Mesendoderm (in vitro differentiated cells): ENCODE data around the gene ATP2C2.
"Not testable (repeated sequence)": the region's sequence is repeated elsewhere in the genome, so short reads cannot be mapped to it uniquely, and the experiment has no call there.

Source experiments
- DNase-seq: peaks from one replicate; pipeline ENCODE4 v3.0.0; 2013
- H2AK5ac ChIP-seq: 2 replicates; pipeline ENCODE4 v1.6.1; 2013; ENCODE audit warnings: low read length, inconsistent platforms
- H2BK120ac ChIP-seq: 2 replicates; pipeline ENCODE4 v1.6.1; 2013; ENCODE audit warnings: low read depth, mild to moderate bottlenecking, low read length, moderate library complexity, mixed read lengths
- H2BK15ac ChIP-seq: replicated peaks from 2 replicates; pipeline ENCODE4 v1.6.1; 2013; ENCODE audit warnings: low read depth, mild to moderate bottlenecking, moderate library complexity
- H2BK5ac ChIP-seq: 2 replicates; pipeline ENCODE4 v1.6.1; 2013; ENCODE audit warnings: low read length, inconsistent platforms
- H3K18ac ChIP-seq: 2 replicates; pipeline ENCODE4 v1.6.1; 2013; ENCODE audit warnings: mild to moderate bottlenecking, low read length, mixed read lengths
- H3K23ac ChIP-seq: one replicate; pipeline ENCODE4 v1.6.1; 2013; ENCODE audit warnings: low read length
- H3K27ac ChIP-seq: 2 replicates; pipeline ENCODE4 v1.5.1; 2013; ENCODE audit warnings: low read depth, mild to moderate bottlenecking, inconsistent platforms, low read length, moderate library complexity
- H3K27me3 ChIP-seq: 2 replicates; pipeline ENCODE4 v1.6.1; 2013; ENCODE audit warnings: low read length, control low read depth, mild to moderate bottlenecking, inconsistent platforms; ENCODE audit not compliant: insufficient read depth, poor library complexity
- H3K36me3 ChIP-seq: 2 replicates; pipeline ENCODE4 v1.6.1; 2013; ENCODE audit warnings: low read length, inconsistent platforms; ENCODE audit not compliant: control insufficient read depth, insufficient read depth
- H3K4ac ChIP-seq: one replicate; pipeline ENCODE4 v1.6.1; 2013; ENCODE audit warnings: low read depth, mild to moderate bottlenecking, low read length, moderate library complexity
- H3K4me1 ChIP-seq: 2 replicates; pipeline ENCODE4 v1.6.1; 2013; ENCODE audit warnings: low read depth, low read length, inconsistent platforms; ENCODE audit not compliant: control insufficient read depth
- H3K4me2 ChIP-seq: 2 replicates; pipeline ENCODE4 v1.6.1; 2013; ENCODE audit warnings: low read length
- H3K4me3 ChIP-seq: 2 replicates; pipeline ENCODE4 v1.5.1; 2013; ENCODE audit warnings: mild to moderate bottlenecking, low read length
- H3K56ac ChIP-seq: one replicate; pipeline ENCODE4 v1.6.1; 2013; ENCODE audit warnings: low read length
- H3K79me1 ChIP-seq: 2 replicates; pipeline ENCODE4 v1.6.1; 2013; ENCODE audit warnings: low read length, inconsistent platforms
- H3K79me2 ChIP-seq: 2 replicates; pipeline ENCODE4 v1.6.1; 2013; ENCODE audit warnings: mild to moderate bottlenecking, low read length; ENCODE audit not compliant: control insufficient read depth, insufficient read depth
- H3K9ac ChIP-seq: 2 replicates; pipeline ENCODE4 v1.6.1; 2013; ENCODE audit warnings: low read length, inconsistent platforms
- H4K5ac ChIP-seq: one replicate; pipeline ENCODE4 v1.6.1; 2013; ENCODE audit warnings: low read length
- H4K8ac ChIP-seq: one replicate; pipeline ENCODE4 v1.6.1; 2013; ENCODE audit warnings: low read depth, mild to moderate bottlenecking, control low read depth, low read length, moderate library complexity
- WGBS: extraction: QIAGEN DNeasy Blood & Tissue Kit; methylation state at CpG from one replicate; pipeline ENCODE4 v1.1.7; 2013; ENCODE audit warnings: low lambda C conversion rate, missing lambda C conversion rate; ENCODE audit not compliant: insufficient coverage; ENCODE audit errors: extremely low coverage; 5-methylcytosine and 5-hydroxymethylcytosine counted together

ATP2C2 gene

DNA sequence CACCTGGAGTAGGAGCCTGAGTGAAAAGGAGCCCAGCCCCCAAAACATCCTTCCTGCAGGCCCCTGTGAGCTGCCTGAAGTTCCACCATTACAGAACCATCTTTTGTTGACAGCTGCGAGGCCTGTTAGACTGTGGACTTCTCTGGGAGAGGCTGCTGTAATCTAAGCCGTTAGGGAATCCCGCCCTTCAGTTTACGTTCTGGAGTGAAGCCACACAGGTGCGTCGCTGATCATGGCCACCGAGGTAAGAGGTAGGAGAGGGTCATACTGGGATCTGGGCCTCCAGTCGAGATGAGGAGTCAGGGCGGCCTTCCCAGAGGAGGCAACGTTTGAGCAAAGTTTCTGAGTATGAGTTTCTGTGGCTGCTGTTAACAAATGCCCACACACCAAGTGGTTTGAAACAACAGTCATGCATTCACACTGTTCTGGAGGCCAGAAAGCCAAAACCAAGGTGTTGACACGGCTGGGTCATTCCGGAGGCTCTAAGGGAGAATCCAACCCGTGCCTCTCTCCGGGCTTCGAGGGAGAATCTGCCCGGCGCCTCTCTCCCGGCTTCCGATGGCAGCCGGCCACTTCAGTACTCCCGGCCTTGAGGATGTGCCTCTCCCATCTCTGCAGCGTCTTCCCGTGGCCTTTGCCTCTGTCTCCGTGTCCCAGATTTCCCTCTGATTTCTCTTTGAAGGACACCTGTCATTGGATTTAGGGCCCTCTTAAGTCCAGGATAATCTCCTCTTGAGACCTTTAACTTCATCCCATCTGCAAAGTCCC, 26.6 kb upstream of the ATP2C2 start:
- Histone ChIP-seq H3K4me2 (no peak overlapping the region), H2AK5ac (no peak overlapping the region), H2BK120ac (no peak overlapping the region), H4K5ac (no peak overlapping the region), H3K9ac (no peak overlapping the region), H3K56ac (no peak overlapping the region), H3K18ac (no peak overlapping the region), H3K27me3 (no peaks in the 10 kb centered on the region), H3K36me3 (no peaks in the 10 kb centered on the region), H3K4me1 (no peaks in the 10 kb centered on the region), H3K23ac (no peak overlapping the region), H3K4ac (no peak overlapping the region), H2BK15ac (no peak overlapping the region), H3K79me1 (no peaks in the 10 kb centered on the region), H3K27ac (no peak overlapping the region), H3K79me2 (no peaks in the 10 kb centered on the region), H3K4me3 (no peak overlapping the region), H4K8ac (no peak overlapping the region), H2BK5ac (no peak overlapping the region)
- no peak for DNase-seq
- WGBS = no CpG with 5 or more reads among the region's 24 CpGs

DNA sequence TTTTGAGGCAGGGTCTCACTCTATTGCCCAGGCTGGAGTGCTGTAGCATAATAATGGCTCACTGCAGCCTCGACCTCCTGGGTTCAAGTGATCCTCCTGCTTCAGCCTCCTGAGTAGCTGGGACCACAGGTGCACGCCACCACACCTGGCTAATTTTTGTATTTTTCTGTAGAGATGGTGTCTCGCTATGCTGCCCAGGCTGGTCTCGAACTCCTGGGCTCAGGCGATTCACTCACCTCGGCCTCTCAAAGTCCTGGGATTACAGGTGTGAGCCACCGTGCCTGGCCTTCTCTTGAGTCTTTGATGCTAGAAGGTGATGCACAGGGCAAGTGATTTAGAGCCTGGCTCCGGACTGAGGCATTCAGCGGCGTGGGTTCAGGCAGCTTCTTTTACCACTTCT, 24.5 kb upstream of the ATP2C2 start:
- not testable (repeated sequence) for H3K4me3 ChIP-seq, H3K23ac ChIP-seq, H3K27ac ChIP-seq, H2AK5ac ChIP-seq, H3K4ac ChIP-seq, H3K36me3 ChIP-seq, H3K4me2 ChIP-seq, H4K5ac ChIP-seq, H3K9ac ChIP-seq, H3K56ac ChIP-seq, H3K27me3 ChIP-seq, H2BK120ac ChIP-seq, H3K79me2 ChIP-seq, DNase-seq, H2BK5ac ChIP-seq, H3K79me1 ChIP-seq, H3K4me1 ChIP-seq, H2BK15ac ChIP-seq, H4K8ac ChIP-seq, H3K18ac ChIP-seq
- no CpG with 5 or more reads among the region's 10 CpGs for WGBS

DNA sequence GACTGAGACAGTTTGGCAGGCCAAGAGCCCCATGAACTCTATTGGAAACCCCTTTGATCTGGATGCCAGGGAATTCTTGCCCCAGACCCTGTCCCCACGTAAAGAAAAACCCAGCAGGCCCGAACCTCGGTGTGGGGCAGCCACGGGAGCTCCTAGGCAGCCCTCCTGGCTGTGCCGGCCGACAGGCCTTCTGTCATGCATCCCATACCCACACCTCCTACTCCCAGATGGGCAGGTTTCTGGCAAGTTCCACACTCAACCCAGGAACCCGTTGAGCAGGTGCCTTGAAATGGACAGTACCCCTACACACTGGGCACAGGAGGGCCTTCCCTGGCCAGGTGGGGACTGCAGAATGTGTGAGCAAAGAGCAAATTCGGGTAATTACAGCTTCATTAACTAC, 23.6 kb upstream of the ATP2C2 start:
- Histone ChIP-seq H3K79me2 (no peaks in the 10 kb centered on the region), H4K5ac (no peak overlapping the region), H2BK5ac (no peak overlapping the region), H2BK120ac (no peak overlapping the region), H3K4me2 (no peak overlapping the region), H3K27me3 (no peaks in the 10 kb centered on the region), H3K4me1 (no peaks in the 10 kb centered on the region), H3K9ac (no peak overlapping the region), H3K4ac (no peak overlapping the region), H3K23ac (no peak overlapping the region), H3K27ac (no peak overlapping the region), H4K8ac (no peak overlapping the region), H3K18ac (no peak overlapping the region), H3K36me3 (no peaks in the 10 kb centered on the region), H3K56ac (no peak overlapping the region), H3K79me1 (no peaks in the 10 kb centered on the region), H3K4me3 (no peak overlapping the region), H2AK5ac (no peak overlapping the region), H2BK15ac (no peak overlapping the region)
- no peak for DNase-seq
- WGBS = no CpG with 5 or more reads among the region's 8 CpGs

DNA sequence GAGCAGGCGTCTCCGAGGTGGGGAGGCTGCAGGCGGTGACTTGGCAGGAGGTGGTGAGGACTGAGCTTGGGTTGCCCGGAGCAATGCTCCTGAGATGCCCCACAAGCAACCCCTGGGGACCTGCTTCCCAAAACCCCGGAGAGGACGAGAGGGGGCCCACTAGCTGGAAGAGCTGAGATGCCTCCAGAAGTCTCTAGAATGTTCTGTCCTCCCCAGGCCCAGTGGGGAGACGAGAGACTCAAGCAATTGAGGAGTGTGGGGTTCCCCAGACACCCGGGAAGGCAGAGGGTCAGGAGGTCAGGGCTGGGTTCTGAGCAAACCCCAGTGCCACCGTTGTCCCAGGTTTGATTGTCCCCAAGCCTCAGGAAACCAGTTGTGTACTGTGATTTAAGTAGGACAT, 21.2 kb upstream of the ATP2C2 start:
- no CpG with 5 or more reads among the region's 9 CpGs for WGBS
- H2BK120ac ChIP-seq = no peak overlapping the region
- no peaks in the 10 kb centered on the region for H3K79me2 ChIP-seq
- no peak overlapping the region for H2BK5ac ChIP-seq
- H3K4me2 ChIP-seq = no peak overlapping the region
- H3K4ac ChIP-seq = no peak overlapping the region
- H2AK5ac ChIP-seq = no peak overlapping the region
- DNase-seq = no peak
- H3K36me3 ChIP-seq = no peaks in the 10 kb centered on the region
- no peaks in the 10 kb centered on the region for H3K4me1 ChIP-seq
- H3K23ac ChIP-seq = no peak overlapping the region
- no peak overlapping the region for H3K27ac ChIP-seq
- H2BK15ac ChIP-seq = no peak overlapping the region
- H3K4me3 ChIP-seq = no peak overlapping the region
- no peak overlapping the region for H3K9ac ChIP-seq
- H4K8ac ChIP-seq = no peak overlapping the region
- no peak overlapping the region for H3K18ac ChIP-seq
- no peaks in the 10 kb centered on the region for H3K27me3 ChIP-seq
- no peak overlapping the region for H3K56ac ChIP-seq
- H3K79me1 ChIP-seq = no peaks in the 10 kb centered on the region
- H4K5ac ChIP-seq = no peak overlapping the region

DNA sequence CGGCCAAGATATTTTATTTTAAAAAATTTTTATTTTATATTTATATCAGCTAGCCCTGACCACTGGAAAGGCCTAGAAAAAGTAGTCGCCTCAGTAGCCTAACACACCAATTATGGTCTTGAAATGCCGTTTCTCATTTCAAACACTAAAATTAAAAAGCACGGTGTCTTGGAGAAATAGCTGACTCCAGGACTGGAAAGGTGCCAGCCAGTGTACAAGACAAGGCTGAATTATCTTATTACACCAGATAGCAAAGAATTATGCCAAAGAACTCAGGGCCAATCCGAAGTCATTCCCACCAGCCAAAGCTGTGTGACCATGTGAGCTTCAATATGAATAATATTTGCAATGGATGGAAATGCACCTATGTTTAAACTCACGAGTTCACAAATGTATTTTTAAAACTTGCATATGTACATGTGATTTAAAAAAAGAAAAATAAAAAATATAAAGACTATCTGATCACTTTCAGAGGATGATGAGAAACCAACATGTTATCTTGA, 19.9 kb upstream of the ATP2C2 start:
- H3K27me3 ChIP-seq = no peaks in the 10 kb centered on the region
- H4K5ac ChIP-seq = no peak overlapping the region
- no peak overlapping the region for H2AK5ac ChIP-seq
- no peak for DNase-seq
- H3K56ac ChIP-seq = no peak overlapping the region
- H3K23ac ChIP-seq = no peak overlapping the region
- no peak overlapping the region for H2BK120ac ChIP-seq
- no peak overlapping the region for H4K8ac ChIP-seq
- H3K18ac ChIP-seq = no peak overlapping the region
- no peak overlapping the region for H3K27ac ChIP-seq
- H3K9ac ChIP-seq = no peak overlapping the region
- no peak overlapping the region for H3K4me2 ChIP-seq
- no peak overlapping the region for H3K4ac ChIP-seq
- WGBS = no CpG with 5 or more reads among the region's 6 CpGs
- no peaks in the 10 kb centered on the region for H3K4me1 ChIP-seq
- H3K4me3 ChIP-seq = no peak overlapping the region
- no peaks in the 10 kb centered on the region for H3K79me2 ChIP-seq
- no peak overlapping the region for H2BK5ac ChIP-seq
- H3K36me3 ChIP-seq = no peaks in the 10 kb centered on the region
- H3K79me1 ChIP-seq = no peaks in the 10 kb centered on the region
- H2BK15ac ChIP-seq = no peak overlapping the region
